CD4-positive, alpha-beta T cell treated with Interleukin-17A for 1 hour (primary cell): Measurements from ENCODE around the gene KRT77.
"Not testable (repeated sequence)": the region's sequence is repeated elsewhere in the genome, so short reads cannot be mapped to it uniquely, and the experiment has no call there.

Source experiments
- DNase-seq: peaks from one replicate; pipeline ENCODE4 v3.0.0-alpha.2; 2020

KRT77 gene

DNA sequence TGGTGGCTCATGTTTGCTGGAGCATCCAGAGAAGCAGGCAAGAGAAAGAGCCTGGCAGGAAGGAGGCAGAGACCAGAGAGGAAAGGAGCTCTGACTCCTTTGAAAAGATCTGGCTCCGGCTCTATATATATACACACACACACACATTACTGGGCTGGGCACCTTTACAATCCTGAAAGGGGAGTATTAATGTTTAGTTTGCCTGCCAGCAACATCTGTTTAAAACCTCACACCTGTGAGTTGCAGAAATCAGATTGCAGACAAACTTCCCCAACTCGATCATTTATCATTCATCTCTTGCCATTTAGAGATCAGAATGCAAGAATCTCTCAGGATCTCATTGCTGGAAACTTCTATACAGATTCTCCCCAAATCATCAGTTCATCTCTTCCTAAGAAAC lies at the start of gene KRT77:
TSS of gene KRT77 (minus strand) at position 101 of the 400 bp plus-strand sequence. CDS start at position 11, 90 bp downstream.
- DNase-seq = no peak

DNA sequence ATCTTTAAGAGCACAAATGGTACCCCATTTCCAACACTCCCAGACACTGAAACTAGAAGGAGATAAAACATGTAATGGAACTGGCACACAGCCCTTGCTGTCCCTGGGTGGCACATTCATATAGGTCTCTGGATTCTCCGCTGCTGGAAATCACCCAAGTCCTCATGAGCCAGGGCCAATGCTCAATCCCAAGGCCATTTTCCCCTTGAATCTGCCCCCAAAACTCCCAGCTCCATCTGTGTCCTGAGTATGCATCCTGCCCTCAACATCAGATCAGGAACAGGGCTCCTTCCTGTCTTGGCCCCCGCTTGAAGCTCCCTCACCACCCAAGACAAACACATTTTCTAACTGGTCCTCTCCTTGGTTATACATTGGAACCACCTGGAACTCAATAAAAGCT lies 49.2 kb upstream of the KRT77 start:
- no peak for DNase-seq

DNA sequence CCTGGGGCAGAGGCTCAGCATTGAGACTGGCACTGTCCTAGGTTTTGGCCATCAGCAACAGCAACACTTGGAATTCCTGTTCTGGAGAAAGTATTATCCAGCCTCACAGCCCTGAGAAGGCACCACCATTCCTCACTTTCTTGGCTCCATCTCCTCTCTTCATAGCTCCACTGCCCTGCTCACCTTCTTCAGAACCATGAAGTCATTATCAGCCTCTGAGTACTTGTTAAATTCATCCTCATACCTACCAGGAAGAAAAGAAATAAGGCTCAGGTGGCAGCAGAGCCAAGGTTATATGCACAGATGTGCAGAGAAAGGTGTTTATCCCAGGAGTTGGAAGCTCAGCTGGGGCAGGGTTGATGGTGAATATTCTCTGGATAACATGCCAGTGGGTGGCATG lies 48.5 kb upstream of the KRT77 start:
- DNase-seq = no peak

DNA sequence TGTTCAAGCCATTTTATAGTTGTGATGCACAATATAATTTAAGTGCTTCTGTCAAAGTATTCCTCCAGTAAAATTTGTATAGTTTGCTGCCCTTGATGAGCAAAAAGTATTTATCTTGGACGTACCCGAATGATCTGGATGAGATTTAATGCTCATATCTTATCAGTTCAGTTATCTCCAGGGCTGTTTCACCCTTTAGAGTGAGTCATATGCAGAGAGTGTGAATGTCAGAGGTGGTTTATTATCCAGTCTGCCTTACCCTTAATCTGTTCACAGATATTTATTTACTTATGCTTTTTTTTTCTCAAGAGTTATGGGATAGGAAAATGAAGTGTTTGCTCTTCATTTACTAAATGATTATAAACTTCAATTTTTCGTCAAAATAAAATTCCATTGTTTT lies 47.2 kb upstream of the KRT77 start:
- not testable (repeated sequence) for DNase-seq

DNA sequence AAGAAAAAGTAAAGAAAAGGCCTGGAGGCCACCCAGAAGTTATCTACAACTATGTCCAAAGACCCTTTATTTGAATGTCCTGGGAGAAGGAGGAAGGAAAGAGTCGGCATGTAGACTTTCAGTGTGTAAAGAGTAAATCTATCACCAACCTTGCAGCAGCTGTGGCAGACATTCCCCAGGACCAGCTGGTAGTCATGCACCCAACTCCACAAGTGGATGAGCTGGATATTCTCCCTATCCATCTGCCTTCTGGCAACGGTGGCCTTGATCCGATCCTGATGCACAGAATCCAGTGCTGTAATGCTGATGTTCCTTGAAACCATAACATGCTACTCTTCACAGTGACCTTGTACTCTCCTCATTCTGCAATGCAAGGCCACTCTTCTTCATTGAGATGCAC lies 46.5 kb upstream of the KRT77 start:
- DNase-seq = no peak

DNA sequence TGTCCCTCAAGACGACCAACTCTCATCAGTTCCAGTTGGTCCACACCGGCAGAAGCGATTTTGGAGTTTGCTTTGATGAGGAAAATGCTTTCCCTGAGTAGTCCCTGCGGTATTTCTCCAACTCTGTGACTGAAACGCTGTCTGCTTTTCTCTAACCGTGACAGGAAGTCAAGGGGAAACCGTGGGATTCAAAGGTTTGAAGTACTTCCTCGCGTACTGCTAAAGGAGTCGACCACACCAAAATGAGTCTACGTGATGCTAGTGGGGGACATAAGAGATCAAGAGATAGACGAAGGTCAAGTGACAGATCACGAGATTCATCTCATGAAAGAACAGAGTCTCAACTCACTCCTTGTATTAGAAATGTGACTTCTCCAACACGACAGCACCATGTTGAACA lies 45.3 kb upstream of the KRT77 start:
- no peak for DNase-seq

DNA sequence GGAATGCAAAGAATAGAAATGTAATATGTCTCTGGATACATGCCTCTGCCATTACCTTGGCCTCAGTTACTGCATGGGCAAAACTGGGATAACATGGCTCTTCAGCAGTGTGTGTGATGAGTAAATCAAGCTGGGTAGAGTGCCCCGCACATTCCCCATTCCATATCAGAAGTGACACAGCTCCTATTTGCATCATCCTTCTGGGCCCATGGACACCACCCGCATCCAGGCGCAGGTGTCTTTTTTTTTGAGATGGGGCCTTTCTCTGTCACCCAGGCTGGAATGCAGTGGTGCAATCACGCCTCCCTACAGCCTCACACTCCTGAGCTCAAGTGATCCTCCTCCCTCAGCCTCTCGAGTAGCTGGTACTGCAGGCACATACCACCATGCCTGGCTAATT lies 42.2 kb upstream of the KRT77 start:
- DNase-seq = no peak

DNA sequence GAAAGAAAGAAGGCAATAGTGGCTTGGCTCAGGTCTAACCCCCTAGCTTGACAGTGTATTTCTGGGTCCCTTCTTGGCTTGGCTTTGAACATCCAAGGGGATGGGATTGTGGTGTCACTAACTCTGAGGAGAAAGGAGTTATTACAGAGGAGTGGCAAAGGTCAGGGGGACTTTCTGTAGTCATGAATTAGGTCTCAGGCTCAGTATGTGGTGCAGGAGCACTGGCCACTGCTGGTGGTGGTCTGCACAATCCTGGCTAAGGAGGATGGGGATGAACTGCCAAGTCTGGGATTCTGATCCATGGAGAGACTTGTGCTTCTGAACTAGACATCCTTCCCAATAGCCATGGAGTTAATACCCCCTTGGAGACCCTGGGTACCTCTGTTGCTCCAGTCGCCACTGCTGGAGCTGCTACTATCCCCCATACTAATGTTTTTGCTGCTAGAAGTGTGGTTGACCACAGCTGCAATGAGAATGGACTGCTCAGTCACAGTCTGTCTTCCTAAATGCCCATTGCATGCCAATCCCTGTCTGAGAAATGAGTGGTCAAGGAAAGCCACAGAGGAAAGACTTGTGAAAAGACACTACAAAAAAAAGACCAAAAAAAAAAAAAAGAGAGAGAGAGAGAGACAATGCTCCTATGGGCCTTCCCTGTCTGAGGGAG lies 41.3 kb upstream of the KRT77 start:
- DNase-seq = no peak

DNA sequence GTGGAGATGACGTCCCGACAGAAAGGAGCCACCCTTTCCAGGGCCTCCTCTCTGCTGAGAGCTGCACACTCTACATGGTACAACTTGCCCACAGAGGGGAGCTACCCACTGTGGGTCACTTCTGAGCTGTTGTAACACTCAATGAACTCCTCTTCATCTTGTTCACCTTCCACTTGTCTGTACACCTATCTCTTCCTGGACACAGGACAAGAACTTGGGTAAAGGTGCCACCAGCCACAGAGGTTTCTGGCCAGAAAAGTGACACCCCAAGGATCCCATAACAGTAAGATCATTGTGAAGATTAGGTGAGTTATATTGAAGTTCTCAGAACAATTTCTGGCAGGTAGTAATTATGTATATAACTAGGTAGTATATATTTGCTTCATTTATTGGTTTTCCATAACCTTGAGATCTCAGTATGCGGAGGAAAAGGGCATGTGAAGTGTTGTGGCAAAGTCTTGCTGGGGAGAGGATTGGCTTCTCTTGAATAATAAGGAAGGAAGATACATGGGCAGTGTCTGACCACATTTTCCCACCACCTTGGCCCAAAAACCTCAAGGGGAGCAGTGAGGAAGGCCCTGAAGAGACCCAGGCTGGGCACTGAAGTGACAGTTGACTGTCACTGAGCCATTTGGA lies 39.6 kb upstream of the KRT77 start:
- DNase-seq = no peak

DNA sequence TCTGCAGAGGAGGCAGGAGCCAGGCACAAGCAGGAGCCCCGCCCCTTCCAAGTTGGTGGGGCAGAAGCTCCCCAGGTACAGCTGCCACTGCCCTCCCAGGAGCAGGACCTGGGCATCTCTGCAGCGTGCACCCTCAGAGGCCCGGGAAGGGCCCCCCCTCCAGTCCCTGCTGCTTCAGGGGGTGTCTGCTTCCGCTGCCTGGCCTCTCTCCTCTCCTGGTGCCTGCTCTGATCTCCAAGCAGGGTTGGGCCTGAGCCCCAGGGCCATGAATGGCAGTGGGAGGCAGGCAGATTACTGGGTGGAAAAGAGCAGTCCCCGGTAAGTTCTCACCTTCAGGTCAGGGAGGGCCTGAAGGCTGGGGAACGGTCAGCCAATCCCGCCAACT lies 38.9 kb upstream of the KRT77 start:
- no peak for DNase-seq

DNA sequence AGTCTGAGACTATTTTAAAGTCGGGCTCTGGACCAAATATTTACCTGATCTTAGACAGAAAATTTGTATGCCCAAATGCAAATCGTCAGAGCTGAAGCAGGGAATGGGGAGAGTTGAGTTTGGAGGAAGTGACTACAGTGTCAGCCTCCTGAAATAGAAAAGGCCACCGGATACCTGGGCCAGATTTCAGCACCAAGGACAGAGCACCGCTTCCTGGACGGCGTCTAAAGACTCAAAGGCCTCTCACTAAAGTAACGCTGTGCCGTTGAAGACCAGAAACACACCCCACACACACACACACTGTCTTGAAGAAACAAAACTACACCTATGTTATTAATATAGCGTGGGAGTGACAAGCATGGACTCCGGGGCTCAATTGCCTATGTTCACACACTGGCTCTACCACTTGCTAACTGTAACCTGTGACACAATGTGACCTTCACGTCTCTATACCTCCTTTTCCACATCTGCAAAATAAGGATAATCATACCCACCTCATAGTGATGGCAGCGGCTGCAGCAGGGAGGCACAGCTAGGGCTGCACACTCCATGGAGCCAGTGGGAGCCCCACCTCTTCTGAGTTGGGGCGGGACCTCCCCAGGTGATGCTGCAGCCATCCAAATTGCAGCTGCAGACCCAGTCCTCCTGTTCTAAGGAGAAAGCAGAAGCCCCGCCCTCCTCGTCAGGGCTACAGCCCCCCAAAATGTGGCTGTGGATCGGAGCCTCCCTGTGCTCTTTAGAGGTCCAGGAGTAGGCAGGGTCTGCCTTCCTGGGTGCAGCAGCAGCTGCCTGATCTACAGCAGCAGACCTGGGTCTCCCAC lies 38.3 kb upstream of the KRT77 start:
- peak; percentile 44 for DNase-seq

DNA sequence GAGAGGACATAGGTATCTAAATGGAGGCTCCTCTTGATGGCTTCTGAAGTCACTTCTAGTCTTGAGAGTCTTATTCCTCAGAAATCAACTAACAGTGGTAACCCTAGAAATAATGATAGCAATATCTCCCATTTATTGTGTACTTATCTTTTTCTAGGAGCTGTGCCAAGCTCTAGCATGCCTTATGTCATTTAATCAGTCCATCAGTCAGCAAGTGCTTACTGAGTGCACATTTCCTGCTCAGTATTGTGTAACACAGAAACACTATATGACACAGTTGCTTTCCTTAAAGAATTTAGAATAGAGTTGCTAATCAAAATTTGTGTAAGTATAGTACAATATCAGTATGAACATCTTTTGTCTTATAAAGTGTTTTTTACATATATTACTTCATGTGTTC lies 37.3 kb upstream of the KRT77 start:
- no peak for DNase-seq

DNA sequence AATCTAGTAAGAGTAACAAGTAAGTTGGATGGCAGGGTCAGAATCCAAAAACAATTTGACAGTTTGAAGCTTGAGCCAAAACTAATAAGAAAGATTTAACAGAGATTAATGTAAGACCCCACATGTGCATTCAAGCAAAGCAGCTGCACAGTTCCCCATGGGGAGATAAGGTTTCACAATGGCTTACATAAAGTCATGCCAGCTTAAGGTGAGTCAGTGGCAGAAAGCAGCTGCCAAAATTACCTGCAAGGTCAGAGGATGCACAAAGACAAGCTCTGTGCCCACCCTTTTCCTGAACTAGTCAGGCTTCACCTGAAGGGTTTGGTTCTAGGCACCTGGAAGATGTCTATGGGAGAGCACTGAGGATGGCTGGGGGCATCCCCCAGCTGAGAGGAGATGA lies 36.6 kb upstream of the KRT77 start:
- no peak for DNase-seq

DNA sequence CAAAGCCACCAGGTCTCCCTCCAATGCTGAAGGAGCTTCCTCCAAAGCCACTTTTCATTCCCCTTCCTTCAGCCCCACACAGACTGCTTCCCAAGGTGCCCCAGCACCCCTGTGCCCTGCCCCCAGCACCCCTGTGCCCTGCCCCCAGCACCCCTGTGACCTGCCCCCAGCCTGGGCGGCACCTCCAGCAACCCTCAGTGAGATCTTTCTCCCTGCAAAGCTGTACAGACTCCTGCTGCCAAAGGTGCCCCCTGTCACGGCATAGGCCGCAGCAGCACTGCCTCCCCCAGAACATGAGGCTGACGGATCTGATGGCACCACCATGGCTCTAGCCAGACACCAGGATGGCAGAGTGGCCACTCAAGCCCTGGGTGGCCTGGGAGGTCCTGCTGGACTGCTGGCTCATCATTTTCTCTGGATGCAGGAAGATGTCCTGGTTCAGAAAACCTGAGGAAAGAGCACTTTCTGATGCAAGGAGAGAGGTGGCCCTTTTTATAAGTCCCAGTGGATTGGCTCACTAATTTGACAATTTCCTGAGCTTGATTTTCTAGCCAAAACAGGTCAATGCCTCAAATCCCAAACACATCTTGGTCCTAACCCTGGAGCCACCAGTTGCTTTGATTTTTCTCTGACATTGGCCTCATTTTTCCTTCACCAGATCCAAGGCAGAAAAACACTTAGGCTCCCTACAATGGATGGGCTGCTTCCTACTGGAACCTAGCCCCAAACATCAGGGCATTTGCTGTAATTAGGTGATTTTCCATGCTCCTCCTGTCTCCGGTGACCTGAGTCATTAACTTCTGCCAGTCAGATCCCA lies 32.7 kb upstream of the KRT77 start:
- no peak for DNase-seq

DNA sequence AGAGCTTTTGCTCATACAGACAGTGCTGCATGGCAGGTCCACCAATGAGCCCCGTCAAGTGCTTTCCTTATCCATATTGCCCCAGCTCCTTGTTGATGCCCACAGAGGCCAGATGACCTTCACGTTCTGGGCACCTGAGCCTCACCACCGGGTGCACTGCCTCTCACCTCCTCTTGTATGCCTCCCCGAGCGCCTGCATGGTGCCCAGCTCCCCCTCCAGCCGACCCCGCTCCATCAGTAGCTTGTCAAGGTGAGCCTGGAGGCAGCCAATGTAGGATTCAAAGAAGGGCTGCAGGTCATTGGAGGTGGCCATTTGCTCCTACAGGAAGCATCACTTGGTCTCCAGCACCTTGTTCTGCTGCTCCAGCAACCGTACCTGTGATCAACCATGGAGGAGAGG lies 31.8 kb upstream of the KRT77 start:
- DNase-seq = no peak

DNA sequence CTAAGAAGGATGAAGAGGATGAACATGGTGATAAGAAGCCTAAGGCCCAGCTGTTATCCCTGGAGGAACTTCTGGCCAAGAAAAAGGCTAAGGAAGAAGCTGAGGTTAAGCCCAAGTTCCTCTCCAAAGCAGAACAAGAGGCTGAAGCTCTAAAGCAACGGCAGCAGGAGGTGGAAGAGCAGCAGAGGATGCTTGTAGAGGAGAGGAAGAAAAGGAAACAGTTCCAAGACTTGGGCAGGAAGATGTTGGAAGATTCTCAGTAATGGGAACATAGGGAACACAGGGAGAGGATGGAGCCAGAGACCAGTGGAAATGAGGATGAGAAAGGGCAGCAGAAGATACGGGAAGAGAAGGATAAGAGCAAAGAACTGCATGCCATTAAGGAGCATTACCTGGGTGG lies 27.5 kb upstream of the KRT77 start:
- DNase-seq = no peak

DNA sequence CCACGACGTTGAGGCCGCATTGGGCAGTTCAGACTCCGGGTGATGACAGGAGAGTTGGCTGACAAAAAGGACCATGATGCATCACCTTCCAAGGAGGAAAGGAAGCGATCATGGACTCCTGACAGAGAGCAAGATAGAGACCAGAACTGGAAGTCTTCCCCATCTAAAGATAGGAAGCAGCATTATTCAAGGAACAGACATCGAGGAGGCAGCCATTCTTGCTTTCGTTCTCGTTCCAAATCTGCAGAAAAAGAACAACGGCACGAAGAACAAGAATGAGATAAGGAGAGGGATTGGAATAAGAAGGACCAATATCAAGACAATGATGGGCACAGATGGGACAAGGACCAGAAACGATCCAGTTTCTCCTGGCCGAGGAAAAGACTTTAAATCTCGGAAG lies 27.1 kb upstream of the KRT77 start:
- no peak for DNase-seq

DNA sequence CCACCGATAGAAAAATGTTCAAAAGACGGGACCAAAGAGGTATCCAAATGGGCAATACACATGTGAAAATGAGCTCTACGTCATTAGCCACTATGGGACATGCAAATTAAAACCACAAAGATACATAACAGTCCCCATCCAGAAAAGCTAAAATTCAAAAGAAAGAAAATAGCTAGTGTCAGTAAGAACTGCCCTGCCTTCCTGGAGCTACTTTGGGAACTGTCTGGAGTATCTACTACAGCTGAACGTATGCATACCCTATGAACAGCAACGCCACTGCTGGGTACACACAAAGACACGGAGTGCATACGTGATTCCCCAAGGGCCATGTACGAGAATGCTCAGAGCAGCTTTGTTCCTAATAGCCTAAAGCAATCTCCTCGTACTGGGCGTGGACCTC lies 25.8 kb upstream of the KRT77 start:
- DNase-seq = no peak

DNA sequence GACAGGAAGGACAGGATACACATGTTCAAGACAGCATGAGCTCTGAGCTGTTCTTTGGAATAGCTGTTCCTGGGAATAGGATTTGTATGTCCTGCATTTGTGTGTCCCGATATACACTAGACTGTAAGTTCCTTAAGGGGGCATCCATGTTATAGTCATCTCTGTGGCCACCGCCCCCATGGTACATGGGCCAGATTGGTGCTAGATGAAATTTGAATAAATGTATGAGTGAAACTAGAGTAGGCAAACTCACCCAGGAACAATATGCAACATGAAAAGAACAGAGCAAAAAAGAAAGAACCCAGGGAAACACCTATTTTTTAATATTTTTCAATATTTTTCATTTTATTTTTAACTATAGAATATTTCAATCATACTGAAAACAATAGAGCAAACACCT lies 25.1 kb upstream of the KRT77 start:
- no peak for DNase-seq

DNA sequence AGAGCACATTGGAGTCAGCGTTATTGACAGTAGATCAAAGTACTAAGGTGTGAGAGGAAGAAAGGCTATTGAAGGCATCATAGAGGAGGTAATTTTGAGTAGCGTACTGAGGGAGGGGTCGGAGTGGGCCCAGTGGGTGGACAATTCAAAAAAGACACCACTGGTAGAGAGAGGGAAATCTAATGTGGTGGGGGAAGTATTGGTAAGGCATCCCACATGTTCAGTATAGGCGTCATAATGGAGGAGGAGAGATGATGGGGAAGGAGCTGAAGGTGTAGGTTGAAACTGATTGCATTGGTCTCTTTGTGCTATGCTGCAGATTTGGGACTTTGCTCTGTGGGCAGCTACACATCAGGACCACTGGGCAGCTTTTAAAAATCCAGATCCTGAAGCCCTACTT lies 23.7 kb upstream of the KRT77 start:
- DNase-seq = no peak

DNA sequence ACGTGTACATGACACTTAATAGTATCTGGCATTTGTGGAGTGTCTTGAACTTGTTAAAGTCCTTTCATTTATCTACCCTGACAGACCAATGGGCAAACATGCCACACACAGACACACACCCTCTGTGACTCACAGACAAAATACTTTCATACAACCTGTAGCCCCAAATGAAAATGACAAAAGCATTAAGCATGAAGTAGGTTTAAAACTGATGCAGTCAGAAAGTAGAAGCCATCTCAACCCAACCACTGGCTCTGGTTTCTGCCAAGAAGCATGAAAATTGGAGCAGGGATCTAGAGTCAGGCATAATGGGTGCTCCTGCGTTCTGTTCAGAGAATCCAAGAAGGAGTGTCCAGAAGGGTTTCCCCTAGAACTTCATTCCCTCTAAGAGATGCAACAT lies 23.1 kb upstream of the KRT77 start:
- DNase-seq = no peak

DNA sequence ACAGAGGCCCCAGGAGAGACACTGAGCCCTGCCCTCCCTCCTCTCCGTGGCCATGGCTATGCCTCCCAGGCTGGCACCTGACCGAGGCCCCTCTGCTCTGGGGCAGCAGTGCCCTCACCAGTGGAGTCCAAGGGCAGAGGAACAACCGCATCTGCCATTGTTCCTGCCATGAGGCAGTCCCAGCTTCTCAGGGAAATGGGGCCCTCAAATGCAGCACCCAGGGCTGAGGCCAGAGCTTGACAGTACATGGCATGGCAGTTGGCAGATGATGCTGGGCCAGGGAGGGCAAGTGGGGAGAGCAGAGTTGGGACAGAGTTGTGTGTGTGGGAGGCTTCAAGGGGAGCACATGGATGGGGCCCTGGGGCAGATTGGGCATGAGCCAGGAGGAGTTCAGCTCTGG lies 21.1 kb upstream of the KRT77 start:
- DNase-seq = no peak

DNA sequence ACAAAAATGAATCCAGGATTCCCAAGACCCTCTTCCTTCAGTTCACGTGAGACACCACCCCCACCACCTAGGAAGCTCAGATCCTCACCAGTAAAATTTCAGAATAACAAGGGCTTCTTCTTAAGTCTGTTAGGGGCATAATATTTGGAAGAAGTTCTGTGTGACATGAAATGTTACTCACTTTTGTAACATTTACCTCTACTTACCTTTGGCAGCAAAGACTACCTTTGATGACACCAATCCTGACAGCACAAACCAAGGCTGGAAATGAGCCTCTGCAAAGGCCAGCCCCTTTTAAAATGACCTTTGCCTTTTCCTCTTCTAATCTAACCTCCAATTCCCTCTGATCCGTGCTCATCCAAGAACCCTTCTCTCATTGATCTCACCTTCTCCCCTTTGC lies 19.4 kb upstream of the KRT77 start:
- no peak for DNase-seq
